Measurements from ENCODE around the gene ARHGEF3.
"Not testable (repeated sequence)": the region's sequence is repeated elsewhere in the genome, so short reads cannot be mapped to it uniquely, and the experiment has no call there.

ARHGEF3 gene

GRCh38 chr3:56725175-56725574, 76.6 kb downstream of the ARHGEF3 start:
- peak; percentile 43 for DNase-seq (ENCODE audit: low read depth)

GRCh38 chr3:56724676-56725075, 77.1 kb downstream of the ARHGEF3 start:
- DNase-seq (ENCODE audit: low read depth): no peak

GRCh38 chr3:56720849-56721248, 80.9 kb downstream of the ARHGEF3 start:
- DNase-seq (ENCODE audit: low read depth): no peak

GRCh38 chr3:56718809-56719208, 82.9 kb downstream of the ARHGEF3 start:
- not testable (repeated sequence) for DNase-seq (ENCODE audit: low read depth)

GRCh38 chr3:56711344-56711743, 90.4 kb downstream of the ARHGEF3 start:
- DNase-seq (ENCODE audit: low read depth): no peak

- not testable (repeated sequence) for DNase-seq (ENCODE audit: low read depth)
Observed at GRCh38 chr3:56707412-56707811, 94.3 kb downstream of the ARHGEF3 start.

- no peak for DNase-seq (ENCODE audit: low read depth)
Observed at GRCh38 chr3:56706629-56707028, 95.1 kb downstream of the ARHGEF3 start.

GRCh38 chr3:56704706-56705105, 97.0 kb downstream of the ARHGEF3 start:
- DNase-seq (ENCODE audit: low read depth): no peak

GRCh38 chr3:56702490-56703315, 99.0 kb downstream of the ARHGEF3 start:
- no peak for DNase-seq (ENCODE audit: low read depth)

GRCh38 chr3:56700151-56700550, 101.6 kb downstream of the ARHGEF3 start:
- no peak for DNase-seq (ENCODE audit: low read depth)

GRCh38 chr3:56694867-56695683, 106.7 kb downstream of the ARHGEF3 start:
- no peak for DNase-seq (ENCODE audit: low read depth)

- DNase-seq (ENCODE audit: low read depth): no peak
Observed at GRCh38 chr3:56693750-56694149, 108.0 kb downstream of the ARHGEF3 start.

- not testable (repeated sequence) for DNase-seq (ENCODE audit: low read depth)
Observed at GRCh38 chr3:56692520-56693433, 109.0 kb downstream of the ARHGEF3 start.

GRCh38 chr3:56692001-56692365, 109.8 kb downstream of the ARHGEF3 start:
- not testable (repeated sequence) for DNase-seq (ENCODE audit: low read depth)

GRCh38 chr3:56691165-56692000, 110.4 kb downstream of the ARHGEF3 start:
- DNase-seq (ENCODE audit: low read depth): no peak

- no peak for DNase-seq (ENCODE audit: low read depth)
Observed at GRCh38 chr3:56689303-56689702, 112.4 kb downstream of the ARHGEF3 start.

- no peak for DNase-seq (ENCODE audit: low read depth)
Observed at GRCh38 chr3:56688191-56688590, 113.6 kb downstream of the ARHGEF3 start.

GRCh38 chr3:56684029-56684428, 117.7 kb downstream of the ARHGEF3 start:
- DNase-seq (ENCODE audit: low read depth): no peak

GRCh38 chr3:56683122-56683817, 118.5 kb downstream of the ARHGEF3 start, which contains the start of gene TASOR:
TSS of gene TASOR (minus strand) at chr3:56683265. CDS start at chr3:56683006, 259 bp downstream.
- DNase-seq (ENCODE audit: low read depth): peak; percentile 79

- DNase-seq (ENCODE audit: low read depth): peak; percentile 57
Observed at GRCh38 chr3:56682462-56683121, 119.2 kb downstream of the ARHGEF3 start.

Measured in stimulated activated CD8-positive, alpha-beta memory T cell treated with anti-CD3 and anti-CD28 coated beads, Interleukin-4, amount 100 ng/mL, for 24 hours (primary cell).